SH-SY5Y (cell line): ENCODE data around the gene TERC.

Experiments used
- GATA2 ChIP-seq: IDR thresholded peaks from 2 replicates; pipeline ENCODE4 v1.6.1; 2011; ENCODE audit warnings: mild to moderate bottlenecking, low read depth, low read length
- GATA3 ChIP-seq: IDR thresholded peaks from 2 replicates; pipeline ENCODE4 v1.6.1; 2011; ENCODE audit warnings: low read depth, mild to moderate bottlenecking, low read length, moderate library complexity

DNA sequence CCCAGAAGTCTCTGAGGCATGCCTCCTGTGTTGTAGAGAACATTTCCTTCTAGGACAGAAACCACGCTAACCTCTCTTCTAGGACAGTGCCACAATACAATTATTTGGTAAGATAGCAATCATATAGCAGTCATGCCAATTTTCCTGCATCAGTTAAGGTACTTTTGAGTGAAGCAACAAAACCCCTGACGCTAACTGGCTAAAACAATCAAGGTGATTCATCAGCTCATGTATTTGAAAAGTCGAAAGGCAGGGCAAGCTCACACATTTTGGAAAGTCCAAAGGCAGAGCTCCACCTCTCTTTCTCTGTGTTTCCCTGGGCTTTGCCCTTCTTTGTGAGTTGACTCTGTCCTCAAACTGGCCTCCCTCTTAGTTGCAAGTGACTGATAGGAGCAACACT is 10.1 kb downstream of the TERC start:
- TF ChIP-seq GATA3, result no peak
- no peak for TF ChIP-seq GATA2
